BE2C (cell line): ENCODE data around the gene LRRC25.

Experiments used
- DNase-seq: peaks from one replicate; pipeline ENCODE4 v3.0.0-alpha.2; 2020
- H3K27me3 ChIP-seq: fragments of 250-450 bp; sonication (Bioruptor Pico); 2 replicates; pipeline ENCODE4 v1.5.1; 2020; ENCODE audit warnings: mild to moderate bottlenecking
- H3K36me3 ChIP-seq: fragments of 250-450 bp; sonication (Bioruptor Pico); 2 replicates; pipeline ENCODE4 v1.5.1; 2020; ENCODE audit warnings: mild to moderate bottlenecking
- H3K4me1 ChIP-seq: fragments of 250-450 bp; sonication (Bioruptor Pico); 2 replicates; pipeline ENCODE4 v1.5.1; 2020
- H3K4me3 ChIP-seq: 2 replicates; pipeline ENCODE4 v1.5.1; 2011; ENCODE audit warnings: low read depth, low read length
- H3K9me3 ChIP-seq: fragments of 250-450 bp; sonication (Bioruptor Pico); 2 replicates; pipeline ENCODE4 v1.5.1; 2020
- CTCF ChIP-seq: IDR thresholded peaks from 2 replicates; pipeline ENCODE4 v1.5.1; 2012; ENCODE audit warnings: mild to moderate bottlenecking, low read depth, low read length

The LRRC25 gene

GRCh38 chr19:18425515-18426415 is 28.3 kb upstream of the LRRC25 start:
- Histone ChIP-seq H3K36me3 (peaks cover 11% of the 10 kb centered on the region), H3K9me3 (no peaks in the 10 kb centered on the region), H3K27me3 (no peaks in the 10 kb centered on the region), H3K4me1 (peaks cover 22% of the 10 kb centered on the region), H3K4me3 (no peak overlapping the region)
- no peak for TF ChIP-seq CTCF
- DNase-seq: peak; percentile 12

GRCh38 chr19:18424890-18425514 is 27.6 kb upstream of the LRRC25 start:
- no peaks in the 10 kb centered on the region for H3K9me3 ChIP-seq
- H3K36me3 ChIP-seq: peaks cover 8% of the 10 kb centered on the region
- TF ChIP-seq CTCF: no peak
- H3K27me3 ChIP-seq: no peaks in the 10 kb centered on the region
- no peak overlapping the region for H3K4me3 ChIP-seq
- peaks cover 19% of the 10 kb centered on the region for H3K4me1 ChIP-seq
- DNase-seq: peak; percentile 9

- H3K27me3 ChIP-seq: no peaks in the 10 kb centered on the region
- no peak for TF ChIP-seq CTCF
- peaks cover 13% of the 10 kb centered on the region for H3K4me1 ChIP-seq
- DNase-seq: no peak
- H3K36me3 ChIP-seq: peaks cover 8% of the 10 kb centered on the region
- H3K4me3 ChIP-seq: no peak overlapping the region
- H3K9me3 ChIP-seq: no peaks in the 10 kb centered on the region
Observed at GRCh38 chr19:18424122-18424889, 26.9 kb upstream of the LRRC25 start.

- DNase-seq: no peak
- no peak for TF ChIP-seq CTCF
- Histone ChIP-seq H3K27me3 (no peaks in the 10 kb centered on the region), H3K4me1 (peaks cover 13% of the 10 kb centered on the region), H3K4me3 (no peak overlapping the region), H3K9me3 (no peaks in the 10 kb centered on the region), H3K36me3 (peaks cover 8% of the 10 kb centered on the region)
Observed at GRCh38 chr19:18423258-18424020, 26.0 kb upstream of the LRRC25 start.

- no peaks in the 10 kb centered on the region for H3K9me3 ChIP-seq
- no peak overlapping the region for H3K4me3 ChIP-seq
- no peaks in the 10 kb centered on the region for H3K27me3 ChIP-seq
- TF ChIP-seq CTCF: no peak
- DNase-seq: no peak
- H3K4me1 ChIP-seq: peaks cover 10% of the 10 kb centered on the region
- peaks cover 4% of the 10 kb centered on the region for H3K36me3 ChIP-seq
Observed at GRCh38 chr19:18422530-18423191, 25.2 kb upstream of the LRRC25 start.
